Right atrium auricular region (tissue), 2 donors: ENCODE measurements around the gene TCHP. TPM values are rescaled to one million over a fixed set of nuclear protein-coding genes. Genes with fewer than 3 reads are reported as not detected.
"Not testable (repeated sequence)": the region's sequence is repeated elsewhere in the genome, so short reads cannot be mapped to it uniquely, and the experiment has no call there.

Experiments used
- DNase-seq: peaks from one replicate; pipeline ENCODE4 v3.0.0-alpha.2; 2019; ENCODE audit warnings: low spot score
- H3K27ac ChIP-seq, 2 donors: fragments of 200-600 bp; sonication (generic); 1 replicate in 1 of 2; 2 replicates in 1 of 2; pipeline ENCODE4 v1.5.1; 2016 to 2019
- H3K27me3 ChIP-seq, 2 donors: fragments of 200-600 bp; sonication (generic); one replicate each; pipeline versions ENCODE4 v1.5.1 to v1.6.0; 2017 to 2019
- H3K36me3 ChIP-seq: fragments of 200-600 bp; sonication (generic); one replicate; pipeline ENCODE4 v1.5.1; 2016
- H3K4me1 ChIP-seq, 2 donors: fragments of 200-600 bp; sonication (generic); one replicate each; pipeline versions ENCODE4 v1.5.1 to v1.6.0; 2017 to 2019
- H3K4me3 ChIP-seq, 2 donors: fragments of 200-600 bp; sonication (generic); 1 replicate in 1 of 2; 2 replicates in 1 of 2; pipeline ENCODE4 v1.5.1; 2017 to 2019; ENCODE audit warnings: mild to moderate bottlenecking in 1 of 2, moderate library complexity in 1 of 2
- H3K9me3 ChIP-seq, 2 donors: fragments of 200-600 bp; sonication (generic); one replicate each; pipeline ENCODE4 v1.5.1; 2019
- CTCF ChIP-seq, 2 donors: fragments of 200-600 bp; sonication (generic); IDR thresholded peaks; one replicate each; pipeline ENCODE4 v1.5.1; 2019; ENCODE audit warnings: antibody characterized with exemption in 2 of 2
- total RNA-seq, 2 donors: library from RNA; depleted of rRNA; stranded (reverse); fragments of >200 nt; gene quantifications; one replicate each; pipeline ENCODE4 v1.1.0, GENCODE V29; 2016

Gene TCHP, protein sequence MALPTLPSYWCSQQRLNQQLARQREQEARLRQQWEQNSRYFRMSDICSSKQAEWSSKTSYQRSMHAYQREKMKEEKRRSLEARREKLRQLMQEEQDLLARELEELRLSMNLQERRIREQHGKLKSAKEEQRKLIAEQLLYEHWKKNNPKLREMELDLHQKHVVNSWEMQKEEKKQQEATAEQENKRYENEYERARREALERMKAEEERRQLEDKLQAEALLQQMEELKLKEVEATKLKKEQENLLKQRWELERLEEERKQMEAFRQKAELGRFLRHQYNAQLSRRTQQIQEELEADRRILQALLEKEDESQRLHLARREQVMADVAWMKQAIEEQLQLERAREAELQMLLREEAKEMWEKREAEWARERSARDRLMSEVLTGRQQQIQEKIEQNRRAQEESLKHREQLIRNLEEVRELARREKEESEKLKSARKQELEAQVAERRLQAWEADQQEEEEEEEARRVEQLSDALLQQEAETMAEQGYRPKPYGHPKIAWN
- 1 to 10 TPM; 6.4 to 9.4 TPM for total RNA-seq

GRCh38 chr12:109899783-109900751, at the start of gene TCHP:
TCHP (plus strand) TSS chr12:109900274; CDS start chr12:109903027, 2,753 bp downstream.
- Histone ChIP-seq H3K27me3 (no peaks in the 10 kb centered on the region), H3K4me1 (peaks cover 0 to 20% of the 10 kb centered on the region in 2 donors), H3K27ac (peak within 1 kb of the TSS; percentile 73 to 81), H3K4me3 (peak within 1 kb of the TSS; percentile 59 to 91), H3K9me3 (no peaks in the 10 kb centered on the region), H3K36me3 (peaks cover 22% of the 10 kb centered on the region)
- peak; percentile 90 for DNase-seq
- peak in 1 of 2 donors; percentile 59 for TF ChIP-seq CTCF (IDR thresholded peaks at IDR 0.05)

DNA sequence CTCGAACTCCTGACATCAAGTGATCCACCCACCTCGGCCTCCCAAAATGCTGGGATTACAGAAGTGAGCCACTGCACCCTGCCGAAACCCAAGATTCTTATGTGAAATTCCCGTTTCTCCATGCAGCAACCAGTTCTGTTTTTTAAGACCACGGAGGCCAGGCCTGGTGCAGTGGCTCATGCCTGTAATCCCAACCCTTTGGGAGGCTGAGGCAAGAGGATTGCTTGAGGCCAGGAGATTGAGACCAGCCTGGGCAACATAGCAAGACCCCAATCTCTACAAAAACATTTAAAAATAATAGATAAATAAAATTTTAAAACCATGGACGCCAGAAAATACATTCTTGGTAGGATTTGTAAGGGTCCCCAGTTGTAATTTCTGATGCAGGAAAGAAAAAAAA, 49.6 kb upstream of the TCHP start:
- not testable (repeated sequence) for H3K4me1 ChIP-seq, H3K27ac ChIP-seq, H3K4me3 ChIP-seq, H3K9me3 ChIP-seq, H3K27me3 ChIP-seq, DNase-seq
- peaks cover 27% of the 10 kb centered on the region for H3K36me3 ChIP-seq

GRCh38 chr12:109855377-109855776, 44.7 kb upstream of the TCHP start:
- H3K27me3 ChIP-seq, result no peaks in the 10 kb centered on the region
- H3K36me3 ChIP-seq, result peaks cover 56% of the 10 kb centered on the region

GRCh38 chr12:109857715-109858114, 42.4 kb upstream of the TCHP start:
- Histone ChIP-seq H3K4me1 (no peaks in the 10 kb centered on the region), H3K4me3 (no peak overlapping the region), H3K27ac (no peak overlapping the region), H3K9me3 (no peaks in the 10 kb centered on the region), H3K36me3 (peaks cover 43% of the 10 kb centered on the region), H3K27me3 (no peaks in the 10 kb centered on the region)
- DNase-seq, result no peak
- TF ChIP-seq CTCF (IDR thresholded peaks at IDR 0.05), result no peak

More at GRCh38 chr12:109855377-109855776, 44.7 kb upstream of the TCHP start:
- H3K9me3 ChIP-seq, result no peaks in the 10 kb centered on the region
- H3K4me3 ChIP-seq, result no peak overlapping the region
- no peaks in the 10 kb centered on the region for H3K4me1 ChIP-seq
- no peak for DNase-seq
- TF ChIP-seq CTCF (IDR thresholded peaks at IDR 0.05), result no peak
- no peak overlapping the region for H3K27ac ChIP-seq

DNA sequence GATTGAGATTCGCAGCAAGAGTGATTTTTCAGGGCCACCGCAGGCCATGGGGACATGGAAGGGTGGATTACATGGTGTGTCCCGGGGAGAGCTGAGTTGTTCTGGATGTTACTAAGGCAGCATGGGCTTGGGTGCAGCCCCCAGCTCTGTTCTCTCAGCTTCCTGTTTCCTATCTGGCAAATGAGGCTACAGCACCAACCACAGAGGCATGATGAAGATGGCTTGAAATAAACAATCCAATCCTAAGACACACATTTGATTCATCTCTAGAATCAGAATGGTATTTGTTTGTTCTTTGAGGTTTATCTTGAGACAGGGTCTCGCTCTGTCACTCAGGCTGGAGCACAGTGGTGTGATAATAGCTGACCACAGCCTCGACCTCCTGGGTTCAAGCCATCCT, 41.3 kb upstream of the TCHP start:
- no peak for TF ChIP-seq CTCF (IDR thresholded peaks at IDR 0.05)
- Histone ChIP-seq H3K27ac (no peak overlapping the region), H3K27me3 (no peaks in the 10 kb centered on the region), H3K9me3 (no peaks in the 10 kb centered on the region), H3K36me3 (peaks cover 43% of the 10 kb centered on the region), H3K4me3 (no peak overlapping the region), H3K4me1 (no peaks in the 10 kb centered on the region)
- DNase-seq, result no peak

GRCh38 chr12:109860977-109861376, 39.1 kb upstream of the TCHP start:
- no peak overlapping the region for H3K4me3 ChIP-seq
- H3K27me3 ChIP-seq, result no peaks in the 10 kb centered on the region
- no peaks in the 10 kb centered on the region for H3K9me3 ChIP-seq
- H3K27ac ChIP-seq, result no peak overlapping the region
- DNase-seq, result no peak
- TF ChIP-seq CTCF (IDR thresholded peaks at IDR 0.05), result no peak
- H3K36me3 ChIP-seq, result peaks cover 25% of the 10 kb centered on the region
- H3K4me1 ChIP-seq, result no peaks in the 10 kb centered on the region
